Brain microvascular endothelial cell (primary cell): ENCODE results near the gene TMA7.

Experiments used
- DNase-seq: peaks from one replicate; pipeline ENCODE4 v3.0.0-alpha.2; 2020
- H3K27ac ChIP-seq: fragments of 250-450 bp; sonication (Bioruptor Pico); 2 replicates; pipeline ENCODE4 v1.5.1; 2020; ENCODE audit warnings: mild to moderate bottlenecking, moderate library complexity
- H3K27me3 ChIP-seq: fragments of 250-450 bp; sonication (Bioruptor Pico); replicated peaks from 2 replicates; pipeline ENCODE4 v1.5.1; 2020; ENCODE audit warnings: mild to moderate bottlenecking
- H3K36me3 ChIP-seq: fragments of 250-450 bp; sonication (Bioruptor Pico); replicated peaks from 2 replicates; pipeline ENCODE4 v1.5.1; 2020; ENCODE audit warnings: mild to moderate bottlenecking
- H3K4me3 ChIP-seq: 2 replicates; pipeline ENCODE4 v1.5.1; 2011; ENCODE audit warnings: low read depth, mild to moderate bottlenecking, control low read depth, low read length, moderate library complexity
- CTCF ChIP-seq: IDR thresholded peaks from 2 replicates; pipeline ENCODE4 v1.5.1; 2011; ENCODE audit warnings: low read depth, mild to moderate bottlenecking, moderate library complexity, low read length, control low read depth, inconsistent platforms; ENCODE audit errors: missing control alignments
- in situ Hi-C: cut with HindIII; loops from 2 replicates; pipeline ENCODE4 v1.10.0; 2017; ENCODE audit warnings: low sequenced_read_pairs, low pct_ligation_motif_present

TMA7 gene

DNA sequence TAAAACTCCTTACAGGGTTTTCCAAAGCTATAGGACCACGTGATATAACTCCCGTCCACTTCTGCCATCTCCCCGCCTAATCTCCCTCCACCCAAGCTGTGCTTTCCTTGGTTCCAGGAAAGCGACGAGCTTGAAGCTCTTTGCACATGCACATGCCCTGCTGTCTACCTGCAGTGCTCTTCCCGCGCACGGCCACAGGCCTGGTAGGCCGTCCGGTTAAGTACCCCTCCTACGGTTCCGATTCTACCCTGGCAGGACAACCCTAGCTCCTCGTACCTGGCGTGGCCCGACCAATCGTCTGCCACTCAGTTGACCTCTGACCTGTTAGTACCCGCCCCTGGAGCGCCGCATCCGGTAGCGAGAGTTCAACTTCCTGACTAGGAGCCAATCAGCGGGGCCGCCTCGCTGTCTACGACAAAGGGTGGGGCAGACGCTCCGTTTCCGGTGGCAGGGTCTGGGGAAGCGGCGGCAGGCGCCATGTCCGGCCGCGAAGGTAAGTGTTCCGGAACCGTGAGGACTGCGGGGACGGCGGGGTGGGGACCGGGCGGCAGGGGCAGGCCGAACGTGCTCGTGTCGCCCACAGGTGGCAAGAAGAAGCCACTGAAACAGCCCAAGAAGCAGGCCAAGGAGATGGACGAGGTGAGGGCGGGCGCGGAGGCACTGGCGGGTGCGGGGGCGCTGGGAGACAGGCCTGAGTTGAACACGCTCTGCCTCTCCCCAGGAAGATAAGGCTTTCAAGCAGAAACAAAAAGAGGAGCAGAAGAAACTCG lies at the start of gene TMA7, which contains the start of gene CCDC51:
Gene TMA7, plus strand, starts transcription at position 438 of the 770 bp plus-strand sequence. Its CDS starts 40 bp downstream, at position 478.
Gene CCDC51, minus strand, starts transcription at position 300 of the 770 bp plus-strand sequence. CDS start 4,991 bp downstream, outside the sequence.
- peak within 1 kb of the TSS; percentile 98 for H3K4me3 ChIP-seq
- H3K27ac ChIP-seq, result peak within 1 kb of the TSS; percentile 81
- H3K27me3 ChIP-seq, result no peaks in the 10 kb centered on the region
- in situ Hi-C loops, result loop anchor here (25.0 kb wide), 1 partner anchor 178 kb away; no protein-coding TSS in a partner anchor
- H3K36me3 ChIP-seq, result peaks cover 15% of the 10 kb centered on the region
- no peak for TF ChIP-seq CTCF
- DNase-seq, result peak; percentile 96

DNA sequence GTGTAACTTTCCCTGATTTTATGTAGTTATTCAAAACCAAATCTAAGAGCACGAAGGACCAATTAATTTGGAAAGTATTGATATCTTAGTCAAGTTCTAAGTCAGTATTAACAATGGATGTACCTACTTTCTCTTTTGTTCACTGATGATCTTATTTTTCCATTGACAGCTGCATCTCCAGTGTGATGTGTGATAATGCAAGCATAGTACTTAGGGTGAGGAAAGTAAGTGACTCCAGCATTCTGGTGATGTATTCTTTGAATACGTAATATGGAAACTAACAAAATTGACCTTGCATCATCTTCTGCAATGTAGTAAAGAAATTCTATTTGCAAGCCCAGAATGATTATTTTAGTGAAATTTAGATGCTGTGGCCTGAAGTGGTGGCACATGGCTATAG lies 45.7 kb upstream of the TMA7 start:
- Histone ChIP-seq H3K4me3 (no peak overlapping the region), H3K36me3 (no peaks in the 10 kb centered on the region), H3K27ac (no peak overlapping the region), H3K27me3 (no peaks in the 10 kb centered on the region)
- in situ Hi-C loops, result no loop called here
- TF ChIP-seq CTCF, result no peak
- DNase-seq, result no peak

- Histone ChIP-seq H3K36me3 (no peaks in the 10 kb centered on the region), H3K27ac (no peak overlapping the region), H3K4me3 (no peak overlapping the region), H3K27me3 (no peaks in the 10 kb centered on the region)
- no peak for DNase-seq
- TF ChIP-seq CTCF, result no peak
- in situ Hi-C loops, result no loop called here
Measured at GRCh38 chr3:48395714-48396113, 44.3 kb upstream of the TMA7 start.

DNA sequence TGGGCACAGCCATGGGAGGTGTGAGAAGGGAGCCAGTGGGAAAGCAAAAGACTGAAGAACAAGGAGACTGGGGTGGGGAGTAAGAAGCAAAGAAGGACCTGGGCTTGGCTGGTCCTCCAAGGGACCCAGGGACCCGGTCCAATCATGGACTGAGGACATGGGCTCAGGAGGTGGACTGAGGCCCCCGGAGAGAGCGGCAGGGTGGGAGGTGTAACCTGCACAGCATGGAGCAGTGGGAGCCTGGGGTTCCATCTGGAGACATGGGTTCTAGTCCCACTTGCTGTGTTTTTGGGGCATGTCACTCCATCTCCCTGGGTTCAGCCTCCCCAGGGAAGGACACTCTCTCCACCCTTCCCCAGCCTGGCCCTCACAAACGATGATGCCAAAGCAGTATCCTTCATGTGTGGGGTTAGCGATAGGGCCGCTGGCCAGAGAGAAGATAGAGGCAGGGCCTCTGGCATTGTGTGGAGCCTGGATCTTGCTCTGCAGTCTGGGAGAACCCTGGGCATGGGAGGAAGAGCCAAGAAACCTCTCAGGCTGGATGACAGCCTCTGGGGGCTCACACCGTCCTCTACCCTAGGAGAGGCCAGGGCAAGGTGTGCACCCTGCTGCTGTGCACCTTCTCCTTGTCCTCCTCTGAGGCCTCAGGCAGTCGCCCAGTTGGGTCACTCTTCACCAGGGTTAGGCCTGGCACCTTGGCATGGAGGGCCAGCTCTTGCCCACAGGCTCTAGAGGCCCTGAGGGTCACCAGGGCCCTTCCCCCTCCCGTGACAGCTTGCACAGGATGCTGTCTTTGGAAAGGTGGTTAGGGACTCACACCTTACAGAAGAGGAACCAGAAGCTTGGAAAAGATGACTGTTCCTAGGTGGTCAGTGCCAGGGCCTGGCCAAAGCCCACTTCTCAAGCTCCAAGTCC lies 42.0 kb upstream of the TMA7 start:
- in situ Hi-C loops, result no loop called here
- H3K4me3 ChIP-seq, result no peak overlapping the region
- H3K27ac ChIP-seq, result no peak overlapping the region
- TF ChIP-seq CTCF, result no peak
- no peaks in the 10 kb centered on the region for H3K36me3 ChIP-seq
- no peak for DNase-seq
- H3K27me3 ChIP-seq, result no peaks in the 10 kb centered on the region

GRCh38 chr3:48398701-48399386 lies 41.2 kb upstream of the TMA7 start:
- TF ChIP-seq CTCF, result no peak
- no peak overlapping the region for H3K27ac ChIP-seq

More at GRCh38 chr3:48398701-48399386, 41.2 kb upstream of the TMA7 start:
- Histone ChIP-seq H3K4me3 (no peak overlapping the region), H3K36me3 (no peaks in the 10 kb centered on the region), H3K27me3 (no peaks in the 10 kb centered on the region)
- no peak for DNase-seq
- in situ Hi-C loops, result no loop called here
